Ascending aorta (tissue), 2 donors: ENCODE data around the gene CHMP3. TPM values are rescaled to one million over a fixed set of nuclear protein-coding genes. Genes with fewer than 3 reads are reported as not detected.

ENCODE experiments used
- DNase-seq, 2 donors: peaks; one replicate each; pipeline ENCODE4 v3.0.0-alpha.2; 2019; ENCODE audit warnings: low spot score in 2 of 2
- H3K27ac ChIP-seq, 2 donors: fragments of 200-600 bp; sonication (generic); one replicate each; pipeline ENCODE4 v1.5.1; 2016 to 2017; ENCODE audit warnings: mild to moderate bottlenecking in 1 of 2
- H3K27me3 ChIP-seq: fragments of 200-600 bp; sonication (generic); one replicate; pipeline ENCODE4 v1.5.1; 2017
- H3K36me3 ChIP-seq, 2 donors: fragments of 200-600 bp; sonication (generic); one replicate each; pipeline ENCODE4 v1.5.1; 2016
- H3K4me1 ChIP-seq, 2 donors: fragments of 200-600 bp; sonication (generic); one replicate each; pipeline ENCODE4 v1.5.1; 2016 to 2017; ENCODE audit warnings: mild to moderate bottlenecking in 1 of 2
- H3K4me3 ChIP-seq, 2 donors: fragments of 200-600 bp; sonication (generic); one replicate each; pipeline ENCODE4 v1.5.1; 2016 to 2017; ENCODE audit warnings: mild to moderate bottlenecking in 1 of 2
- H3K9me3 ChIP-seq, 2 donors: fragments of 200-600 bp; sonication (generic); one replicate each; pipeline ENCODE4 v1.5.1; 2016
- intact Hi-C: fragments of 100-400 bp; cut with DNase I; formaldehyde crosslinking; loops from one replicate; pipeline ENCODE4 v1.15.1; 2023
- total RNA-seq: library from RNA; depleted of rRNA; stranded (reverse); fragments of >200 nt; gene quantifications from one replicate; pipeline ENCODE4 v1.1.0, GENCODE V29; 2016
- TF ChIP-seq, protein P1 (sequence below), 3 experiments: fragments of 200-600 bp in 2 of 3; fragments of 450-650 bp in 1 of 3; sonication (generic) in 2 of 3; IDR thresholded peaks; one replicate each; pipeline ENCODE4 v1.5.1; 2016 to 2019; ENCODE audit warnings: antibody characterized with exemption in 3 of 3, mild to moderate bottlenecking in 1 of 3, moderate library complexity in 1 of 3

CHMP3 gene
- total RNA-seq, 1 donor from 2014 or later: 69.3 TPM

DNA sequence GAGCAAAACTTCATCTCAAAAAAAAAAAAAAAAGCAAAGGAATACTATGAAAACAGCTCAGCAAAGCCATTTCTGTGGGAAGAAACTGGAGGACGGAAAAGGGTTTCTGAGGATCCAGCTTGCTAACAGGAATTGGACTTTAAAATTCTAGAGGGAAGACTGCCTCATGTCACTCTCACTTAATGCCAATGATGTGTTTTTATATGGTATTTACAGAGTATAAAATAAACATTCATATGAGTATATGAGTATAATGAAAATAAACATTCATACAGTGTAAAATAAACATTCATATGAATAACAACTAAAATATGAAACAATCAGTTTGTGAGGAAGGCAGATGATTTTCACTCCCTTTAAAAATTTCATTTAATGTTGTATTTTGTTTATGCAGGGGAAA, 43.9 kb downstream of the CHMP3 start:
- Histone ChIP-seq H3K36me3 (no peaks in the 10 kb centered on the region), H3K27me3 (no peaks in the 10 kb centered on the region), H3K4me1 (no peaks in the 10 kb centered on the region), H3K9me3 (no peaks in the 10 kb centered on the region), H3K27ac (no peak overlapping the region), H3K4me3 (no peak overlapping the region)
- TF ChIP-seq, protein P1, sequence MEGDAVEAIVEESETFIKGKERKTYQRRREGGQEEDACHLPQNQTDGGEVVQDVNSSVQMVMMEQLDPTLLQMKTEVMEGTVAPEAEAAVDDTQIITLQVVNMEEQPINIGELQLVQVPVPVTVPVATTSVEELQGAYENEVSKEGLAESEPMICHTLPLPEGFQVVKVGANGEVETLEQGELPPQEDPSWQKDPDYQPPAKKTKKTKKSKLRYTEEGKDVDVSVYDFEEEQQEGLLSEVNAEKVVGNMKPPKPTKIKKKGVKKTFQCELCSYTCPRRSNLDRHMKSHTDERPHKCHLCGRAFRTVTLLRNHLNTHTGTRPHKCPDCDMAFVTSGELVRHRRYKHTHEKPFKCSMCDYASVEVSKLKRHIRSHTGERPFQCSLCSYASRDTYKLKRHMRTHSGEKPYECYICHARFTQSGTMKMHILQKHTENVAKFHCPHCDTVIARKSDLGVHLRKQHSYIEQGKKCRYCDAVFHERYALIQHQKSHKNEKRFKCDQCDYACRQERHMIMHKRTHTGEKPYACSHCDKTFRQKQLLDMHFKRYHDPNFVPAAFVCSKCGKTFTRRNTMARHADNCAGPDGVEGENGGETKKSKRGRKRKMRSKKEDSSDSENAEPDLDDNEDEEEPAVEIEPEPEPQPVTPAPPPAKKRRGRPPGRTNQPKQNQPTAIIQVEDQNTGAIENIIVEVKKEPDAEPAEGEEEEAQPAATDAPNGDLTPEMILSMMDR (IDR thresholded peaks at IDR 0.05): no peak
- no peak for DNase-seq
- intact Hi-C loops: no loop called here

DNA sequence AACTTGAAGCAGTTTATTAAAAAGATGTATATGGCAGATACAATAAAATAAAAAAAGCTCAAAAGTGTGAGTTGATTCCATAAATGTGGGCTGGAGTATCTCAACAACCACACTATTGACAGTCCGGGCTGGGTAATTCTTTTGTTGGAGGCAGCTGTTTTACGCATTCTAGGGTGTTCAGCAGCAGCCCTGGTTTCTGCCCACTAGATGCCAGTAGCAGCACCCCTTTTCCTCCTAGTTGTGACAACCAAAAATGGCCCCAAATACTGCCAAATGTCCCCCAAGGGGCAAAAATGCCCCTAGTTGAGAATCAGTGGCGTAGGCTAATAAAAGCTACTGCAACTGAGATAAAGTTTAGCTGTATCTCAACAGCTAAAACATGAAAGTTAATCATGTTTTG, 44.8 kb downstream of the CHMP3 start:
- intact Hi-C loops: no loop called here
- DNase-seq: no peak
- H3K27me3 ChIP-seq: no peaks in the 10 kb centered on the region
- H3K36me3 ChIP-seq: no peaks in the 10 kb centered on the region
- H3K9me3 ChIP-seq: no peaks in the 10 kb centered on the region
- no peak overlapping the region for H3K4me3 ChIP-seq
- peaks cover 0 to 3% of the 10 kb centered on the region in 2 donors for H3K4me1 ChIP-seq
- TF ChIP-seq, protein P1 (IDR thresholded peaks at IDR 0.05): peak in 1 of 3 experiments; percentile 21
- H3K27ac ChIP-seq: no peak overlapping the region

DNA sequence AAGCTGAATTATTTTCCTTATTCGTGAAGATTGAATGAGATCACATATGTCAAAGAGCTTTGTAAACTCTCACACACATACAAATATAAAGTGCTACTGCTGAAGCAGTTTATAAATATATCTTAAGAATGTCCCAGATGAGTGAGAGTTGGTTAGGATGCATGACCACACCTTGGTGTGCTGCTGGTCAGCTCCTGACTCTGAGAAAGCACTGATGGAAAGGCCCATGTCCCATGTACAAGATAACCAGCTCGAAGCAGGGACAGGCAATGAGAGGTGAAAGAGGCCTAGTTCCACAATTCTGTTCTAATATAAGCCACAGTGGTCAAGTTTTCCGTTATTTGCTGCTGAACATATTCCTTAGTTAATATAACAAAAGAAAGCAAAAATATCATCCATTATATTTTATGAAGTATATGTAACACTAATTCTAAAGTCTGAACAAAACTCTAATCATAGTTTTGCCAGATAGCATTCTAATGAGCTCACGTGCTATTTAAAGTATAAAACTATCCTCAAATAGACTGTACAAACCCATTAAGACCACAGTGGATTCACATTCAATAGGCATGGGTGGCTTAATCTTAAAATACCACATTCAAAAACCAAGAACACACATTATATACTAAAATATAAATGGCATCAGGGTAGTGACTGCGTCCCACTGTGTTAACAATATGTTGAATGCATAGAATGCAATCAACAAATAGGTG, 49.1 kb downstream of the CHMP3 start:
- no peak overlapping the region for H3K27ac ChIP-seq
- intact Hi-C loops: no loop called here
- H3K4me1 ChIP-seq: peaks cover 0 to 3% of the 10 kb centered on the region in 2 donors
- DNase-seq: no peak
- peaks cover 8 to 14% of the 10 kb centered on the region in 2 donors for H3K36me3 ChIP-seq
- H3K27me3 ChIP-seq: no peaks in the 10 kb centered on the region
- H3K4me3 ChIP-seq: no peak overlapping the region
- no peaks in the 10 kb centered on the region for H3K9me3 ChIP-seq
- TF ChIP-seq, protein P1 (IDR thresholded peaks at IDR 0.05): no peak

DNA sequence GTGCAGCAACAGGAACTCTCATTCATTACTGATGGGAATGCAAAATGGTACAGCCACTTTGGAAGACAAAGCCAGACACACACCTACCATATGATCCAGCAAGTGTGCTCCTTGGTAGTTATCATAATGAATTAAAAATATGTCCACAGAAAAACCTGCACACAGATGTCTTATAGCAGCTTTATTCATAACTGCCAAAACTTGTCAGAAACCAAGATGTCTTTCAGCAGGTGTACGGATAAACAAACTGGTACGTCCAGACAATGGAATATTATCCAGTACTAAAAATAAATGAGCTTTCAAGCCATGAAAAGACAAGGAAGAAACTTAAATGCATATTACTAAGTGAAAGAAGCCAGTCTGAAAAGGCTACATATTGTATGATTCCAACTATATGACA, 50.4 kb downstream of the CHMP3 start:
- Histone ChIP-seq H3K4me3 (no peak overlapping the region), H3K27ac (no peak overlapping the region), H3K36me3 (peaks cover 19 to 25% of the 10 kb centered on the region in 2 donors), H3K9me3 (no peaks in the 10 kb centered on the region), H3K27me3 (no peaks in the 10 kb centered on the region), H3K4me1 (peaks cover 0 to 3% of the 10 kb centered on the region in 2 donors)
- intact Hi-C loops: no loop called here
- no peak for DNase-seq
- TF ChIP-seq, protein P1 (IDR thresholded peaks at IDR 0.05): no peak

DNA sequence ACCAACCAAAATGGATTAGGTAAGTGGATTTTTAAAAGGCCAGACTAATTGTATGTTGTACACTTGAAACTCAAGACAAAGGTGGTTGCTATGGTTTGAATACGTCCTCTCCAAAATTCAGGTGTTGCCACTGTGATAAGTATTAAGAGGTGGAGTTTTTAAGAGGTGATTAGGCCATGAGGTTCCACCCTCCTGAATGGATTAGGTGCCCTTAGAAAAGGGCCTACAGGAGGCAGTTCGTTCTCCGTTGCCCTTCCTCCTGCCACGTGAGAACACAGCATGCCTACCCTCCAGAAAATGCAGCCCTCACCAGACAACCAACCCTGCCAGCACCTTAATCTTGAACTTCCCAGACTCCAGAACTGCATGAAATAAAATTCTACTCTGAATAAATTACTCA, 51.2 kb downstream of the CHMP3 start:
- intact Hi-C loops: no loop called here
- no peaks in the 10 kb centered on the region for H3K9me3 ChIP-seq
- H3K27ac ChIP-seq: no peak overlapping the region
- TF ChIP-seq, protein P1 (IDR thresholded peaks at IDR 0.05): no peak
- peaks cover 0 to 3% of the 10 kb centered on the region in 2 donors for H3K4me1 ChIP-seq
- peaks cover 19 to 33% of the 10 kb centered on the region in 2 donors for H3K36me3 ChIP-seq
- H3K27me3 ChIP-seq: no peaks in the 10 kb centered on the region
- H3K4me3 ChIP-seq: no peak overlapping the region
- no peak for DNase-seq
